Endothelial cell of umbilical vein (primary cell): Measurements from ENCODE around the gene COL5A3.

Experiments used
- POLR2A ChIP-seq: IDR thresholded peaks from 2 replicates; pipeline ENCODE4 v1.6.1; 2012; ENCODE audit warnings: low read depth, mild to moderate bottlenecking, control low read depth, low read length
- TF ChIP-seq, protein P1 (sequence below), 2 donors: IDR thresholded peaks; 1 replicate in 1 of 2; 2 replicates in 1 of 2; pipeline ENCODE4 v1.5.1; 2011; ENCODE audit warnings: low read length in 2 of 2, mild to moderate bottlenecking in 2 of 2, moderate library complexity in 2 of 2, control low read depth in 1 of 2, inconsistent platforms in 1 of 2, low read depth in 1 of 2; ENCODE audit not compliant: insufficient read depth in 1 of 2; ENCODE audit errors: extremely low read depth in 1 of 2

- no peak for TF ChIP-seq POLR2A
- TF ChIP-seq, protein P1, sequence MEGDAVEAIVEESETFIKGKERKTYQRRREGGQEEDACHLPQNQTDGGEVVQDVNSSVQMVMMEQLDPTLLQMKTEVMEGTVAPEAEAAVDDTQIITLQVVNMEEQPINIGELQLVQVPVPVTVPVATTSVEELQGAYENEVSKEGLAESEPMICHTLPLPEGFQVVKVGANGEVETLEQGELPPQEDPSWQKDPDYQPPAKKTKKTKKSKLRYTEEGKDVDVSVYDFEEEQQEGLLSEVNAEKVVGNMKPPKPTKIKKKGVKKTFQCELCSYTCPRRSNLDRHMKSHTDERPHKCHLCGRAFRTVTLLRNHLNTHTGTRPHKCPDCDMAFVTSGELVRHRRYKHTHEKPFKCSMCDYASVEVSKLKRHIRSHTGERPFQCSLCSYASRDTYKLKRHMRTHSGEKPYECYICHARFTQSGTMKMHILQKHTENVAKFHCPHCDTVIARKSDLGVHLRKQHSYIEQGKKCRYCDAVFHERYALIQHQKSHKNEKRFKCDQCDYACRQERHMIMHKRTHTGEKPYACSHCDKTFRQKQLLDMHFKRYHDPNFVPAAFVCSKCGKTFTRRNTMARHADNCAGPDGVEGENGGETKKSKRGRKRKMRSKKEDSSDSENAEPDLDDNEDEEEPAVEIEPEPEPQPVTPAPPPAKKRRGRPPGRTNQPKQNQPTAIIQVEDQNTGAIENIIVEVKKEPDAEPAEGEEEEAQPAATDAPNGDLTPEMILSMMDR (IDR thresholded peaks at IDR 0.05; ENCODE audit: extremely low read depth in 1 of 2, insufficient read depth in 1 of 2, low read depth in 1 of 2, low read length in 2 of 2) = no peak
These were observed 4.0 kb downstream of the COL5A3 start for GRCh38 chr19:10006335-10006708.
